Nephron progenitor cell (in vitro differentiated cells): ENCODE measurements around the gene ARID1B.

Source experiments
- DNase-seq: peaks from one replicate; pipeline ENCODE4 v3.0.0; 2021
- H3K27ac Mint-ChIP-seq: 2 replicates; pipeline ENCODE4 v1.8.0; 2021; ENCODE audit warnings: mild to moderate bottlenecking, moderate library complexity, mixed read lengths
- H3K27me3 Mint-ChIP-seq: 2 replicates; pipeline ENCODE4 v1.8.0; 2021; ENCODE audit warnings: mild to moderate bottlenecking, low read depth, mixed read lengths; ENCODE audit not compliant: poor library complexity
- H3K36me3 Mint-ChIP-seq: 2 replicates; pipeline ENCODE4 v1.8.0; 2021; ENCODE audit warnings: low read depth, mixed read lengths
- H3K4me1 Mint-ChIP-seq: 2 replicates; pipeline ENCODE4 v1.8.0; 2021; ENCODE audit warnings: mixed read lengths
- H3K4me3 Mint-ChIP-seq: 2 replicates; pipeline ENCODE4 v1.8.0; 2021; ENCODE audit warnings: mild to moderate bottlenecking, moderate library complexity, mixed read lengths
- H3K9me3 Mint-ChIP-seq: 2 replicates; pipeline ENCODE4 v1.8.0; 2021; ENCODE audit warnings: mild to moderate bottlenecking, moderate library complexity, mixed read lengths
- CTCF ChIP-seq: fragments of 200-600 bp; sonication (generic); IDR thresholded peaks from 2 replicates; pipeline ENCODE4 v1.5.0; 2021; ENCODE audit warnings: antibody characterized with exemption

Gene ARID1B

GRCh38 chr6:157232161-157232895 lies 455.1 kb downstream of the ARID1B start:
- peak overlapping the region; percentile 48 for H3K27ac Mint-ChIP-seq
- H3K36me3 Mint-ChIP-seq = no peaks in the 10 kb centered on the region
- TF ChIP-seq CTCF = no peak
- no peak overlapping the region for H3K4me3 Mint-ChIP-seq
- peaks cover 52% of the 10 kb centered on the region for H3K27me3 Mint-ChIP-seq
- DNase-seq = no peak
- H3K9me3 Mint-ChIP-seq = peaks cover 4% of the 10 kb centered on the region
- peaks cover 61% of the 10 kb centered on the region for H3K4me1 Mint-ChIP-seq

- Mint-ChIP-seq H3K4me1 (peaks cover 55% of the 10 kb centered on the region), H3K27ac (no peak overlapping the region), H3K9me3 (peaks cover 4% of the 10 kb centered on the region), H3K27me3 (peaks cover 56% of the 10 kb centered on the region), H3K36me3 (no peaks in the 10 kb centered on the region), H3K4me3 (no peak overlapping the region)
- no peak for TF ChIP-seq CTCF
- DNase-seq = no peak
Observed at GRCh38 chr6:157233156-157233555, 456.0 kb downstream of the ARID1B start.

GRCh38 chr6:157233686-157234085 lies 456.5 kb downstream of the ARID1B start:
- TF ChIP-seq CTCF = no peak
- H3K9me3 Mint-ChIP-seq = peaks cover 4% of the 10 kb centered on the region
- no peaks in the 10 kb centered on the region for H3K36me3 Mint-ChIP-seq
- H3K27me3 Mint-ChIP-seq = peaks cover 60% of the 10 kb centered on the region
- H3K27ac Mint-ChIP-seq = no peak overlapping the region
- H3K4me1 Mint-ChIP-seq = peaks cover 53% of the 10 kb centered on the region
- no peak overlapping the region for H3K4me3 Mint-ChIP-seq
- DNase-seq = no peak

GRCh38 chr6:157235600-157236039 lies 458.4 kb downstream of the ARID1B start:
- peak; percentile 67 for TF ChIP-seq CTCF
- Mint-ChIP-seq H3K9me3 (peaks cover 4% of the 10 kb centered on the region), H3K4me1 (peaks cover 54% of the 10 kb centered on the region), H3K36me3 (no peaks in the 10 kb centered on the region), H3K27me3 (peaks cover 65% of the 10 kb centered on the region), H3K27ac (peak overlapping the region; percentile 81), H3K4me3 (peak overlapping the region; percentile 91)
- DNase-seq = peak; percentile 69

GRCh38 chr6:157236040-157236725 lies 459.0 kb downstream of the ARID1B start:
- peaks cover 65% of the 10 kb centered on the region for H3K27me3 Mint-ChIP-seq
- peak overlapping the region; percentile 91 for H3K4me3 Mint-ChIP-seq
- no peak for TF ChIP-seq CTCF

More at GRCh38 chr6:157236040-157236725, 459.0 kb downstream of the ARID1B start:
- Mint-ChIP-seq H3K36me3 (no peaks in the 10 kb centered on the region), H3K4me1 (peaks cover 49% of the 10 kb centered on the region), H3K9me3 (peaks cover 4% of the 10 kb centered on the region), H3K27ac (no peak overlapping the region)
- peak; percentile 56 for DNase-seq
